DND-41 (cell line): Measurements from ENCODE around the gene PLCB4.

Experiments
- ATAC-seq: fragments of 200-7000 bp; cut with Tn5 transposase; 3 replicates; pipeline ENCODE4 v1.9.1; 2021; ENCODE audit warnings: low read depth; ENCODE audit not compliant: insufficient read depth
- DNase-seq: peaks from one replicate; pipeline ENCODE4 v3.0.0-alpha.2; 2020
- H2AFZ ChIP-seq: 2 replicates; pipeline ENCODE4 v1.6.0; 2012; ENCODE audit warnings: low read depth, low read length
- H3K27ac ChIP-seq: 2 replicates; pipeline ENCODE4 v1.5.1; 2012; ENCODE audit warnings: low read length, inconsistent platforms
- H3K27me3 ChIP-seq: fragments of 200-600 bp; sonication (generic); 2 replicates; pipeline ENCODE4 v1.6.0; 2012; ENCODE audit warnings: low read length, mild to moderate bottlenecking, inconsistent platforms; ENCODE audit not compliant: insufficient read depth, poor library complexity
- H3K36me3 ChIP-seq: 2 replicates; pipeline ENCODE4 v1.5.1; 2012; ENCODE audit warnings: low read length, inconsistent platforms; ENCODE audit not compliant: insufficient read depth
- H3K4me1 ChIP-seq: 2 replicates; pipeline ENCODE4 v1.5.1; 2012; ENCODE audit warnings: mild to moderate bottlenecking, low read length; ENCODE audit not compliant: insufficient read depth
- H3K4me2 ChIP-seq: 2 replicates; pipeline ENCODE4 v1.6.0; 2012; ENCODE audit warnings: mild to moderate bottlenecking, moderate library complexity, low read length, inconsistent platforms; ENCODE audit not compliant: insufficient read depth
- H3K4me3 ChIP-seq, 2 experiments: fragments of 200-600 bp in 1 of 2; shearing (Covaris generic) in 1 of 2; 2 replicates each; pipeline ENCODE4 v1.5.1; 2012 to 2016; ENCODE audit warnings: inconsistent platforms in 2 of 2, low read length in 2 of 2, mild to moderate bottlenecking in 2 of 2, low read depth in 1 of 2, moderate library complexity in 1 of 2
- H3K79me2 ChIP-seq: 2 replicates; pipeline ENCODE4 v1.6.0; 2012; ENCODE audit warnings: low read length, inconsistent platforms; ENCODE audit not compliant: insufficient read depth
- H3K9ac ChIP-seq: 2 replicates; pipeline ENCODE4 v1.6.0; 2012; ENCODE audit warnings: low read depth, mild to moderate bottlenecking, inconsistent platforms, low read length, moderate library complexity
- H3K9me3 ChIP-seq: 2 replicates; pipeline ENCODE4 v1.5.1; 2012; ENCODE audit warnings: low read length, moderate library complexity, mild to moderate bottlenecking, inconsistent platforms; ENCODE audit not compliant: insufficient read depth, severe bottlenecking
- H4K20me1 ChIP-seq: 2 replicates; pipeline ENCODE4 v1.6.0; 2012; ENCODE audit warnings: low read length; ENCODE audit not compliant: insufficient read depth
- EZH2 ChIP-seq: IDR thresholded peaks from 3 replicates; pipeline ENCODE4 v1.6.1; 2012; ENCODE audit warnings: borderline replicate concordance, low read depth, mild to moderate bottlenecking, moderate library complexity, low read length, inconsistent platforms; ENCODE audit not compliant: severe bottlenecking
- TF ChIP-seq, protein P1 (sequence below): IDR thresholded peaks from 2 replicates; pipeline ENCODE4 v1.5.1; 2012; ENCODE audit warnings: borderline replicate concordance, low read length, moderate library complexity, mild to moderate bottlenecking; ENCODE audit not compliant: poor library complexity, severe bottlenecking; ENCODE audit errors: extremely low read depth

The PLCB4 gene

DNA sequence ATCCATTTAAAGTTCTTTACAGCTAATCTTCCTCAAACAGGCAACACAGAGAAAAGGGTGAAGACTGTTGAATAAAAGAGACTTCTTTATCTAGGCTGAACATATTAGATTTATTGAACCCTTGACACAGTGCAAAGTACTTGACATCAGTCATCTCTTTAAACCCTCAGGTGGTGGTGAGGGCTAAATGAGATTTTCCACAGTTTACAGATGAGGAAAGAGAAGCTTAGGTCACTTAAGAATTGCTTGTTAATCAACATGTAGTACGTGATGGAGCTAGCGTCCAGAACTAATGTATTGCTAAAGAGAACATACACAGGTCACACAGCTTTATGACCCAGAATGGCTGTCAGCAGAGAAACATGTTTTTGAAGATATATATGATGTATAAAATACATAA is 252.1 kb downstream of the PLCB4 start:
- Histone ChIP-seq H3K4me1 (no peaks in the 10 kb centered on the region), H3K36me3 (no peaks in the 10 kb centered on the region), H3K4me3 (no peak overlapping the region), H3K9me3 (no peaks in the 10 kb centered on the region), H3K27me3 (no peaks in the 10 kb centered on the region), H3K4me2 (no peak overlapping the region), H3K9ac (no peak overlapping the region), H2AFZ (no peak overlapping the region), H3K79me2 (no peaks in the 10 kb centered on the region), H4K20me1 (no peaks in the 10 kb centered on the region), H3K27ac (no peak overlapping the region)
- no peak for ATAC-seq
- TF ChIP-seq, protein P1, sequence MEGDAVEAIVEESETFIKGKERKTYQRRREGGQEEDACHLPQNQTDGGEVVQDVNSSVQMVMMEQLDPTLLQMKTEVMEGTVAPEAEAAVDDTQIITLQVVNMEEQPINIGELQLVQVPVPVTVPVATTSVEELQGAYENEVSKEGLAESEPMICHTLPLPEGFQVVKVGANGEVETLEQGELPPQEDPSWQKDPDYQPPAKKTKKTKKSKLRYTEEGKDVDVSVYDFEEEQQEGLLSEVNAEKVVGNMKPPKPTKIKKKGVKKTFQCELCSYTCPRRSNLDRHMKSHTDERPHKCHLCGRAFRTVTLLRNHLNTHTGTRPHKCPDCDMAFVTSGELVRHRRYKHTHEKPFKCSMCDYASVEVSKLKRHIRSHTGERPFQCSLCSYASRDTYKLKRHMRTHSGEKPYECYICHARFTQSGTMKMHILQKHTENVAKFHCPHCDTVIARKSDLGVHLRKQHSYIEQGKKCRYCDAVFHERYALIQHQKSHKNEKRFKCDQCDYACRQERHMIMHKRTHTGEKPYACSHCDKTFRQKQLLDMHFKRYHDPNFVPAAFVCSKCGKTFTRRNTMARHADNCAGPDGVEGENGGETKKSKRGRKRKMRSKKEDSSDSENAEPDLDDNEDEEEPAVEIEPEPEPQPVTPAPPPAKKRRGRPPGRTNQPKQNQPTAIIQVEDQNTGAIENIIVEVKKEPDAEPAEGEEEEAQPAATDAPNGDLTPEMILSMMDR, result no peak
- TF ChIP-seq EZH2, result no peak
- DNase-seq, result no peak

DNA sequence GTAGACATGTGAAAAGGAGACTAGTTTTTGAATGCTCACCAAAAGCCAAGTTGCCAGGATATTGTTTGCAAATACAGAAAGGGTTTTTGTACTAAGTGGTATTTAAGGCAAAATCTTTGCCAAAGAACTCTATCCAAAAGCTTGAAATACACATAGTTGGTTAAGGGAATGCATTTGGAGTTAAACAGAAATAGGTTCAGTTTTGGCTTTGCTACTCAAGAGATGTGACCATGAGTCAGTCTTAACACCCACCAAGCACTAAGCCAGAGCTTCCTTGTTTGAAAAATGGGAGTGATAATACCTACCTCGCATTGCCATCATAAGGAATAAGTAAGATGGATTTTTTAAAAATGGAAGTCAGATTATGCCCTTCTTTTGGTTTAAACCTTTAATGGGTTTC is 253.8 kb downstream of the PLCB4 start:
- no peak for DNase-seq
- ATAC-seq, result no peak
- no peak overlapping the region for H3K4me2 ChIP-seq
- no peak overlapping the region for H3K9ac ChIP-seq
- no peak overlapping the region for H3K27ac ChIP-seq
- TF ChIP-seq, protein P1, result no peak
- no peak for TF ChIP-seq EZH2
- no peaks in the 10 kb centered on the region for H3K4me1 ChIP-seq
- H3K9me3 ChIP-seq, result no peaks in the 10 kb centered on the region
- no peaks in the 10 kb centered on the region for H4K20me1 ChIP-seq
- no peak overlapping the region for H2AFZ ChIP-seq
- H3K27me3 ChIP-seq, result no peaks in the 10 kb centered on the region
- no peak overlapping the region for H3K4me3 ChIP-seq
- H3K79me2 ChIP-seq, result no peaks in the 10 kb centered on the region
- no peaks in the 10 kb centered on the region for H3K36me3 ChIP-seq

DNA sequence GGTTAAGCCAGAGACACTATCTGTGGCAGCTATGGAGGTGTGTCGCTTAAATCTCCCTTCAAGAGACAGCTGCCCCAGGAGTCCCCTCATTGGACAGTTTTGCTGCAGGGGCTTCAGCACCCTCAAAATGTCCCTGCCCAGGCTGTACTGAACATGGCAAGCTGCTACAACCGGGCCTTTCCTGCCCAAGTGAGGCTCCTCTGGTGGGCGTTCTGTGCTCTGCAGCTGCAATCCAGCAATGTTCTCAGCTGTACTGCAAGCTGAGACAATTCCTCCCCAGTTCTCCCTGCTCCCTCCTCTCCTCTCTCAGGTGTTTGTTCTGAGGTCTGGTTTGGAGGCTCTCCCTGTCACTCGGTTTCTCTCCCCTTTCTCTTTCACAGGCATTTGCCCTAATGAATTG is 254.7 kb downstream of the PLCB4 start:
- ATAC-seq (peak; percentile 63), DNase-seq (no peak)
- TF ChIP-seq EZH2, result no peak
- TF ChIP-seq, protein P1, result peak; percentile 54
- Histone ChIP-seq H3K27me3 (no peaks in the 10 kb centered on the region), H3K79me2 (no peaks in the 10 kb centered on the region), H4K20me1 (no peaks in the 10 kb centered on the region), H3K36me3 (no peaks in the 10 kb centered on the region), H3K4me3 (no peak overlapping the region), H3K4me2 (no peak overlapping the region), H3K9ac (no peak overlapping the region), H3K4me1 (no peaks in the 10 kb centered on the region), H3K9me3 (no peaks in the 10 kb centered on the region), H3K27ac (no peak overlapping the region), H2AFZ (no peak overlapping the region)
